K562 (cell line): ENCODE measurements around the gene CDC25B. TPM values are rescaled to one million over a fixed set of nuclear protein-coding genes. Genes with fewer than 3 reads are reported as not detected.

ENCODE experiments used
- ATAC-seq: fragments of 200-7000 bp; cut with Tn5 transposase; 3 replicates; pipeline ENCODE4 v1.9.1; 2020; ENCODE audit warnings: moderate library complexity
- BruUV-seq: library from RNA; stranded (reverse); fragments of 400-500 nt; replicated peaks from 2 replicates; lab custom pipeline; 2021; lab: Mats Ljungman, UMichigan
- CTCF ChIA-PET: fragments of 300-600 bp; formaldehyde crosslinking; extraction: SDS; loops from one replicate; lab custom pipeline; 2021; ENCODE audit warnings: low intra/inter-chr PET ratio; lab: Yijun Ruan, JAX
- POLR2A ChIA-PET: fragments of 300-600, 350-650 bp; sonication (Branson Sonifier 250); formaldehyde crosslinking; extraction: SDS; loops from one replicate; lab custom pipeline; 2021; ENCODE audit warnings: antibody characterized with exemption, inconsistent platforms; lab: Yijun Ruan, JAX
- DNase-seq, 4 experiments: peaks; one replicate each; pipeline versions ENCODE4 v3.0.0 to v3.0.0-alpha.2; 2011 to 2018; ENCODE audit warnings: low spot score in 3 of 4, mixed read lengths in 3 of 4; ENCODE audit errors: extremely low read depth in 1 of 4
- FAIRE-seq: peaks from 2 replicates; lab custom pipeline; 2011; peaks lifted over from hg19 to GRCh38; lab: Jason Lieb, UNC
- H2AFZ ChIP-seq: 2 replicates; pipeline ENCODE4 v1.6.0; 2011; ENCODE audit warnings: low read depth, low read length, control low read depth, inconsistent platforms
- H3K27ac ChIP-seq: fragments of 200-600 bp; 3 replicates; pipeline ENCODE4 v1.8.0; 2011; ENCODE audit warnings: low read depth, mild to moderate bottlenecking, control low read depth, inconsistent platforms, low read length, moderate library complexity, mixed read lengths; ENCODE audit errors: extremely low read depth
- H3K27me3 ChIP-seq, 2 experiments: fragments of 300-600 bp in 1 of 2; 2 replicates in 1 of 2; 3 replicates in 1 of 2; pipeline versions ENCODE4 v1.6.0 to v1.8.0; 2011; ENCODE audit warnings: inconsistent platforms in 2 of 2, low read length in 2 of 2, mild to moderate bottlenecking in 1 of 2, mixed read lengths in 1 of 2, moderate library complexity in 1 of 2; ENCODE audit not compliant: control insufficient read depth in 2 of 2, insufficient read depth in 2 of 2
- H3K36me3 ChIP-seq: fragments of 300-600 bp; 3 replicates; pipeline ENCODE4 v1.8.0; 2011; ENCODE audit warnings: mild to moderate bottlenecking, low read length, inconsistent platforms; ENCODE audit not compliant: control insufficient read depth, insufficient read depth
- H3K4me1 ChIP-seq, 2 experiments: fragments of 200-600 bp in 1 of 2; replicated peaks in 1 of 2; 2 replicates in 1 of 2; 3 replicates in 1 of 2; pipeline versions ENCODE4 v1.5.1 to v1.8.0; 2011; ENCODE audit warnings: inconsistent platforms in 2 of 2, low read length in 2 of 2, mild to moderate bottlenecking in 1 of 2, mixed read lengths in 1 of 2, moderate library complexity in 1 of 2; ENCODE audit not compliant: control insufficient read depth in 2 of 2, insufficient read depth in 2 of 2
- H3K4me2 ChIP-seq: 2 replicates; pipeline ENCODE4 v1.6.1; 2011; ENCODE audit warnings: low read length, control low read depth, inconsistent platforms, mixed read lengths; ENCODE audit not compliant: insufficient read depth
- H3K4me3 ChIP-seq: fragments of 200-600 bp; sonication (generic), shearing (Covaris generic); 2 replicates; pipeline ENCODE4 v1.5.1; 2016; ENCODE audit warnings: control low read depth, inconsistent platforms
- H3K79me2 ChIP-seq: fragments of 200-600 bp; 3 replicates; pipeline ENCODE4 v1.8.0; 2011; ENCODE audit warnings: low read length, inconsistent platforms; ENCODE audit not compliant: control insufficient read depth, insufficient read depth
- H3K9ac ChIP-seq, 2 experiments: 2 replicates each; pipeline versions ENCODE4 v1.6.0 to v1.6.1; 2011; ENCODE audit warnings: low read depth in 2 of 2, low read length in 2 of 2, control low read depth in 1 of 2, inconsistent platforms in 1 of 2, mild to moderate bottlenecking in 1 of 2, mixed read lengths in 1 of 2; ENCODE audit not compliant: insufficient read depth in 1 of 2
- H3K9me1 ChIP-seq: one replicate; pipeline ENCODE4 v1.6.0; 2011; ENCODE audit warnings: inconsistent platforms, mild to moderate bottlenecking, low read length, moderate library complexity; ENCODE audit not compliant: control insufficient read depth, insufficient read depth
- H3K9me3 ChIP-seq: replicated peaks from 2 replicates; pipeline ENCODE4 v1.5.1; 2011; ENCODE audit warnings: low read depth, low read length, inconsistent platforms; ENCODE audit not compliant: control insufficient read depth, insufficient read depth
- H4K20me1 ChIP-seq: replicated peaks from 2 replicates; pipeline ENCODE4 v1.6.1; 2011; ENCODE audit warnings: low read length, inconsistent platforms, mixed read lengths; ENCODE audit not compliant: control insufficient read depth, insufficient read depth
- IRF2 ChIP-seq: sonication (generic); formaldehyde crosslinking; IDR thresholded peaks from 2 replicates; pipeline ENCODE4 v1.8.1; 2022; ENCODE audit warnings: mild to moderate bottlenecking, missing genetic modification reagents
- MIER1 ChIP-seq: fragments of 450-650 bp; IDR thresholded peaks from 2 replicates; pipeline ENCODE4 v1.6.1; 2016; ENCODE audit warnings: antibody characterized with exemption, mild to moderate bottlenecking, low read depth
- MLLT1 ChIP-seq, 2 experiments: fragments of 450-650 bp; IDR thresholded peaks; 2 replicates each; pipeline ENCODE4 v1.6.1; 2016
- NFE2 ChIP-seq: IDR thresholded peaks from 2 replicates; pipeline ENCODE4 v1.6.1; 2014; ENCODE audit warnings: antibody characterized with exemption, low read depth
- STAT5A ChIP-seq: IDR thresholded peaks from 2 replicates; pipeline ENCODE4 v1.6.1; 2012; ENCODE audit warnings: low read length, inconsistent platforms, borderline replicate concordance
- TCFL5 ChIP-seq: fragments of 250-450 bp; sonication (Bioruptor Pico); conservative IDR thresholded peaks from 2 replicates; pipeline ENCODE4 v1.6.1; 2021; ENCODE audit warnings: mild to moderate bottlenecking, moderate library complexity, matching md5 sums
- YBX1 ChIP-seq: fragments of 450-650 bp; IDR thresholded peaks from 2 replicates; pipeline ENCODE4 v1.7.1; 2016; ENCODE audit warnings: mild to moderate bottlenecking
- ZBTB49 ChIP-seq: sonication (generic); formaldehyde crosslinking; IDR thresholded peaks from 2 replicates; pipeline ENCODE4 v1.8.0; 2022; ENCODE audit warnings: missing genetic modification reagents, mild to moderate bottlenecking, borderline replicate concordance
- ZNF184 ChIP-seq: sonication (generic); formaldehyde crosslinking; IDR thresholded peaks from 2 replicates; pipeline ENCODE4 v1.5.0; 2020; ENCODE audit warnings: missing genetic modification reagents
- ZNF408 ChIP-seq: fragments of 250-450 bp; sonication (Bioruptor Pico); IDR thresholded peaks from 2 replicates; pipeline ENCODE4 v1.4.0; 2020; ENCODE audit warnings: low read depth, mild to moderate bottlenecking, moderate library complexity
- WGBS: fragments of 100-300 bp; shearing (Covaris generic); methylation state at CpG from one replicate; pipeline ENCODE4 v1.1.6; 2016; ENCODE audit warnings: low coverage, mixed read lengths; ENCODE audit not compliant: insufficient coverage; ENCODE audit errors: missing lambda C conversion rate; 5-methylcytosine and 5-hydroxymethylcytosine counted together
- in situ Hi-C: fragments of 300-500 bp; cut with MboI; formaldehyde crosslinking; loops from 4 replicates; pipeline ENCODE4 v1.15.0; 2018; ENCODE audit warnings: inconsistent platforms, mixed read lengths
- intact Hi-C: fragments of 100-400 bp; cut with micrococcal nuclease; formaldehyde crosslinking; loops from 2 replicates; pipeline ENCODE4 v1.14.2; 2022
- polyA plus RNA-seq, 8 experiments: library from polyadenylated mRNA; depleted of rRNA in 4 of 8; stranded (reverse) in 5 of 8; unstranded in 3 of 8; fragments of >200 nt; fragmentation: Nextera tagmentation in 2 of 8; fragmentation: Illumina TruSeq in 1 of 8; extraction: Ambion mirVana in 2 of 8; extraction: Trizol in 1 of 8; gene quantifications; 2 replicates each; pipeline versions ENCODE4 v1.2.1 to v1.2.3, GENCODE V29; 2011 to 2014; ENCODE audit warnings: inconsistent platforms in 1 of 8, missing spikeins in 1 of 8
- total RNA-seq, 7 experiments: library from RNA; depleted of rRNA in 6 of 7; stranded (reverse); fragments of >200 nt in 6 of 7; fragmentation: Illumina TruSeq in 2 of 7; extraction: Trizol in 2 of 7; gene quantifications; 2 replicates each; pipeline versions ENCODE4 v1.2.1 to v1.2.3, GENCODE V29; 2011 to 2021; ENCODE audit warnings: low replicate concordance in 1 of 7

CDC25B gene
- total and polyA plus RNA-seq, 9 of the 15 experiments (the other 6 are each of a cell fraction or from before 2014, with no cell fraction given): 2.3 to 35.7 (median 9.5) TPM

- Histone ChIP-seq H3K79me2 (no peaks in the 10 kb centered on the region), H4K20me1 (no peaks in the 10 kb centered on the region), H3K4me2 (no peak overlapping the region), H3K9ac (no peak overlapping the region), H3K27ac (no peak overlapping the region), H2AFZ (no peak overlapping the region), H3K4me1 (peaks cover 0 to 25% of the 10 kb centered on the region in 2 experiments; a peak in 2 of 5 replicates), H3K9me3 (no peaks in the 10 kb centered on the region), H3K36me3 (no peaks in the 10 kb centered on the region), H3K9me1 (no peaks in the 10 kb centered on the region), H3K4me3 (no peak overlapping the region), H3K27me3 (no peaks in the 10 kb centered on the region)
- no peak for FAIRE-seq
- CTCF ChIA-PET: no interaction called here
- POLR2A ChIA-PET: no interaction called here
- no TSS peak for BruUV-seq
- in situ Hi-C loops (no loop called here), intact Hi-C loops (no loop called here)
- no peak for DNase-seq
- TF ChIP-seq MIER1: no peak
- TF ChIP-seq ZNF184 (CRISPR knock-in tag): no peak
- no peak for TF ChIP-seq STAT5A
- no peak for TF ChIP-seq ZBTB49 (CRISPR knock-in tag)
- no peak for TF ChIP-seq YBX1
- no peak for TF ChIP-seq ZNF408 (CRISPR knock-in tag)
- TF ChIP-seq IRF2 (CRISPR knock-in tag): no peak
- no peak for TF ChIP-seq TCFL5 (CRISPR knock-in tag)
- TF ChIP-seq NFE2: no peak
- no peak for TF ChIP-seq MLLT1 (IDR thresholded peaks at IDR 0.05)
- ATAC-seq: no peak
- WGBS: 85% methylated on average over 4 of the region's 16 CpGs
Measured at GRCh38 chr20:3777381-3777715, 18.8 kb upstream of the CDC25B start.
